ENCODE data around the gene UBL4B. TPM values are rescaled to one million over a fixed set of nuclear protein-coding genes. Genes with fewer than 3 reads are reported as not detected.

UBL4B gene
- polyA plus RNA-seq, 1 donor (not counting 4 experiments of a cell fraction or from before 2014, with no cell fraction given) = not detected

DNA sequence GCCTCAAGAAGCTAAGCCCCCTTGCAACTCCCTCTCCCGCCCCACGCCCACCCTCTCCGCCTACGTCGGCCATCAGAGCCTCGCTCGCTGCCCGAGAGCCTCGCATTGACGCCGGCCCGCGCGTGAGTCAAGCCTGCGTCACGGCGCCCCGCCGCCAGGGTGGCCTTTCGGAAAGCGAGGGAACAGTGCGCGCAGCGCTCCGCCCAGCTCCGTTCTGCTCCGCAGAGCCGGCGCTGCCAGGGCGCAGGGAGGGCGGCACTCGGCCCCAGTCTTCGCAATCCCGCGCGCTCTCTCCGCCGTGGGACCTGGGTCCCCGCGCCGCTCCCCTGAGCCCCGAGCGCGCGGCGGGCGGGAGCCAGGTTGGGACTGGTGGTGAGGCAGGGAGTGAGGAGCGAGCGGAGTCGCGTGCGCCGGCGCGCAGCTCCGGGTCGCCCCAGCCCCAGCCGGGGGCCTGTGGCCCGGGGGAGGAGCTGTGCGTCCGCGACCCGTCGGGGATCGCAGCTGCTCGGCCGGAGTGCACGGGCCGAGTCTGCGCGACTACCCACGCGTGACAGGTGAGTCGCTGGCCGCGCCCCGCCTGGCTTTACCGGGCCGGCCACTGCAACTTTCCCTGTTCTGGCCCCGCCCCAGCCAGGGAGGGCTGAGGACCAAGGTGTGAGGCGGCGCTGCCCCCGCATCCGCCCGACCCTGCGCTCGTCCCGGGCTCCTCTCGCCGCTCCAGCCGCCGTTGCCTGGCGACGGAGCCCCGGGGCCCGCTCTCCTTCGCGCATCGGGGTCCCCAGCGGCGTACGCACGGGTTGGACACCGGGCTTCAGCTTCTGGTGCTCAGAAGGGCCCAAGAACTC lies 38.3 kb downstream of the UBL4B start, which contains the start of gene SLC6A17:
TSS of gene SLC6A17 (plus strand) at position 165 of the 845 bp plus-strand sequence. CDS start 16,436 bp downstream, outside the sequence.
- Histone ChIP-seq H3K79me2 (ENCODE audit: control insufficient read depth, insufficient read depth, low read length) (no peaks in the 10 kb centered on the region), H4K20me1 (ENCODE audit: control insufficient read depth, extremely low read depth, insufficient read depth, low read length) (no peaks in the 10 kb centered on the region), H3K27ac (ENCODE audit: control insufficient read depth, insufficient read depth, low read length) (no peak within 1 kb of the TSS), H3K4me2 (ENCODE audit: control insufficient read depth, extremely low read depth, insufficient read depth, low read depth, low read length) (peak within 1 kb of the TSS; percentile 65), H3K9me3 (ENCODE audit: control insufficient read depth, low read depth, low read length) (no peaks in the 10 kb centered on the region), H3K4me3 (ENCODE audit: control insufficient read depth in 2 of 3, extremely low read depth in 1 of 3, insufficient read depth in 2 of 3, low read depth in 1 of 3, low read length in 3 of 3) (peak within 1 kb of the TSS; percentile 21 to 48 (median 22)), H3K36me3 (ENCODE audit: control insufficient read depth in 2 of 2, extremely low read depth in 1 of 2, insufficient read depth in 2 of 2, low read length in 2 of 2) (no peaks in the 10 kb centered on the region), H3K27me3 (ENCODE audit: control insufficient read depth, extremely low read depth, insufficient read depth, low read length) (peaks cover 47% of the 10 kb centered on the region), H2AFZ (ENCODE audit: control insufficient read depth, low read length) (peak within 1 kb of the TSS; percentile 36), H3K9me1 (ENCODE audit: control insufficient read depth, extremely low read depth, insufficient read depth, low read length) (no peaks in the 10 kb centered on the region), H3K4me1 (ENCODE audit: control insufficient read depth, extremely low read depth, insufficient read depth, low read length) (no peaks in the 10 kb centered on the region), H3K9ac (ENCODE audit: control insufficient read depth, extremely low read depth, insufficient read depth, low read length) (no peak within 1 kb of the TSS)
- dilution Hi-C loops (cut with MboI; ENCODE audit: extremely low pct_ligation_motif_present, low sequenced_read_pairs) = no loop called here
- TF ChIP-seq EZH2 (IDR thresholded peaks at IDR 0.05; ENCODE audit: low read length) = no peak
- TF ChIP-seq, protein P1, sequence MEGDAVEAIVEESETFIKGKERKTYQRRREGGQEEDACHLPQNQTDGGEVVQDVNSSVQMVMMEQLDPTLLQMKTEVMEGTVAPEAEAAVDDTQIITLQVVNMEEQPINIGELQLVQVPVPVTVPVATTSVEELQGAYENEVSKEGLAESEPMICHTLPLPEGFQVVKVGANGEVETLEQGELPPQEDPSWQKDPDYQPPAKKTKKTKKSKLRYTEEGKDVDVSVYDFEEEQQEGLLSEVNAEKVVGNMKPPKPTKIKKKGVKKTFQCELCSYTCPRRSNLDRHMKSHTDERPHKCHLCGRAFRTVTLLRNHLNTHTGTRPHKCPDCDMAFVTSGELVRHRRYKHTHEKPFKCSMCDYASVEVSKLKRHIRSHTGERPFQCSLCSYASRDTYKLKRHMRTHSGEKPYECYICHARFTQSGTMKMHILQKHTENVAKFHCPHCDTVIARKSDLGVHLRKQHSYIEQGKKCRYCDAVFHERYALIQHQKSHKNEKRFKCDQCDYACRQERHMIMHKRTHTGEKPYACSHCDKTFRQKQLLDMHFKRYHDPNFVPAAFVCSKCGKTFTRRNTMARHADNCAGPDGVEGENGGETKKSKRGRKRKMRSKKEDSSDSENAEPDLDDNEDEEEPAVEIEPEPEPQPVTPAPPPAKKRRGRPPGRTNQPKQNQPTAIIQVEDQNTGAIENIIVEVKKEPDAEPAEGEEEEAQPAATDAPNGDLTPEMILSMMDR (optimal IDR thresholded peaks at IDR 0.05 in 1 of 3, IDR thresholded peaks at IDR 0.05 in 1 of 3, conservative IDR thresholded peaks at IDR 0.05 in 1 of 3; ENCODE audit: extremely low read depth in 1 of 3, insufficient read depth in 2 of 3, low read length in 3 of 3) = peak in 1 of 3 experiments; percentile 8
- DNase-seq (ENCODE audit: low read depth, low spot score) = no peak
- FAIRE-seq = no peak

DNA sequence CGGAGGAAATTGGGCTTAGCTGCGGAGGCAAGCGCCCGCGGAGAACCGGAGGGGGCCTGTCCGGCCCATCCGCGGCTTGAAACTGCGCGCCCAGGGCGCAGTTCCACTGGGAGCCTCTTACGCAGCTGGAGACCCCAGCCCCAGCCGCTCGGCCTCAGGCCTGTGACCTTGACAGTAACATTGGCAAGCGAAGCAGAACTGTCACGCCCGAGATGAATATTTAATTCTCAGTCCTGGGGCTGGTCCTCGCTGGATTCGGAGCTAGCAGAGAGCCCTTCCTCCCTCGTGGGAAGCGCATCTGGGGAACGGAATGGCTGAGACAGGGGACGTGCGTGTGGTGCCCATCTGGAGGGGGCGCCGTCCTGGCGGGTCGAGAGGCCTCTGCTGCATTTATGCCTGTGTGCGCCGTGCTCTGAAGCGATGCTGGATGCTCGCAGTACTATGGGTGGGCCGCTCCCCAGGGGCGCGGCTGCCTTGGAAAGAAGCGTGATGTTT lies 39.0 kb downstream of the UBL4B start:
- H3K9ac ChIP-seq (ENCODE audit: control insufficient read depth, extremely low read depth, insufficient read depth, low read length) = no peak overlapping the region
- DNase-seq (ENCODE audit: low read depth, low spot score) (no peak), FAIRE-seq (no peak)
- dilution Hi-C loops (cut with MboI; ENCODE audit: extremely low pct_ligation_motif_present, low sequenced_read_pairs) = no loop called here
- no peaks in the 10 kb centered on the region for H3K9me3 ChIP-seq (ENCODE audit: control insufficient read depth, low read depth, low read length)
- no peaks in the 10 kb centered on the region for H3K79me2 ChIP-seq (ENCODE audit: control insufficient read depth, insufficient read depth, low read length)
- H4K20me1 ChIP-seq (ENCODE audit: control insufficient read depth, extremely low read depth, insufficient read depth, low read length) = no peaks in the 10 kb centered on the region
- no peaks in the 10 kb centered on the region for H3K36me3 ChIP-seq (ENCODE audit: control insufficient read depth in 2 of 2, extremely low read depth in 1 of 2, insufficient read depth in 2 of 2, low read length in 2 of 2)
- H3K4me2 ChIP-seq (ENCODE audit: control insufficient read depth, extremely low read depth, insufficient read depth, low read depth, low read length) = peak overlapping the region; percentile 65
- peaks cover 47% of the 10 kb centered on the region for H3K27me3 ChIP-seq (ENCODE audit: control insufficient read depth, extremely low read depth, insufficient read depth, low read length)
- no peak overlapping the region for H2AFZ ChIP-seq (ENCODE audit: control insufficient read depth, low read length)
- no peak overlapping the region for H3K4me3 ChIP-seq (ENCODE audit: control insufficient read depth in 2 of 3, extremely low read depth in 1 of 3, insufficient read depth in 2 of 3, low read depth in 1 of 3, low read length in 3 of 3)
- H3K9me1 ChIP-seq (ENCODE audit: control insufficient read depth, extremely low read depth, insufficient read depth, low read length) = no peaks in the 10 kb centered on the region
- no peaks in the 10 kb centered on the region for H3K4me1 ChIP-seq (ENCODE audit: control insufficient read depth, extremely low read depth, insufficient read depth, low read length)
- H3K27ac ChIP-seq (ENCODE audit: control insufficient read depth, insufficient read depth, low read length) = no peak overlapping the region
- no peak for TF ChIP-seq EZH2 (IDR thresholded peaks at IDR 0.05; ENCODE audit: low read length)

Measured in keratinocyte (primary cell).